ENCODE data around the gene CORO7. TPM values are rescaled to one million over a fixed set of nuclear protein-coding genes. Genes with fewer than 3 reads are reported as not detected.

CORO7 gene
- total RNA-seq, 1 donor, result 17.7 TPM

DNA sequence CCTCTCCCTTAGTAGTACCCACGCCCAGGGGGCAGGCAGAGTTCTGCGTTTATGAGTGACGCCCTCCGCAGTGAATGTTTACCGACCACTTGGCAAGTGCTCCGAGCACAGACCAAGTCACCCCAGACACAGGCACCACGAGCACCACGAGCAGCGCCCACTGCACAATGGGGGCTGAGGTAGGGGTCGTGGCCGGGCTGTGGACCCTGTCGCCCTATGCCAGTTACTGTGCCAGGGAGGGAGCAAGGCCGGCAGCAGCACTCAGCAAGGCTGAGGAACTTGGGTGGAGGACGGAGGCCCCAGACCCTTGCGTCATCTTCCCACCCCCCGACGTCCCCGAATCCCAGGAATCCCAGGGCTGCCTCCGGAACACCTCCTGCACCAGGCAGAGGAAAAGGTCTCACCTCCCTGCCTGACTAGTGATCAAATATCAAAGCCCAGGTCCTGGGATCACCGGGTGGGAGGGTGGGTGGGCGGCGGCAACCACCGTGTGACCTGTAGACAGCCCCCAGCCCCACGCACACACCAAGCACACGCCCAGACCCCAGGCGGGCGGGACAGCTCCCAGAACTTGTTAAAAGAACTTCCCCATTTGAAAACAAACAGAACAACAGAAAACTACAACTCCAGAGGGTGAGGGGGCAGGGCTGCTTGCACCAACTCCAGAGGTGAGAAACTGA is 39.4 kb downstream of the CORO7 start:
- Histone ChIP-seq H3K9me3 (ENCODE audit: low read depth, low read length) (no peaks in the 10 kb centered on the region), H3K27ac (ENCODE audit: low read depth, low read length) (peak overlapping the region; percentile 98), H3K79me2 (ENCODE audit: insufficient read depth, low read length) (peaks cover 95% of the 10 kb centered on the region), H3K4me2 (ENCODE audit: insufficient read depth, low read length) (peak overlapping the region; percentile 93), H4K20me1 (ENCODE audit: insufficient read depth, low read length) (peaks cover 88% of the 10 kb centered on the region), H2AFZ (ENCODE audit: low read length) (no peak overlapping the region), H3K4me1 (ENCODE audit: insufficient read depth, low read length) (peaks cover 47% of the 10 kb centered on the region), H3K36me3 (ENCODE audit: insufficient read depth, low read length) (peaks cover 46% of the 10 kb centered on the region), H3K4me3 (ENCODE audit: insufficient read depth, low read length) (peak overlapping the region; percentile 63), H3K27me3 (ENCODE audit: insufficient read depth, low read length) (no peaks in the 10 kb centered on the region)
- no peak for DNase-seq (ENCODE audit: insufficient read length, low spot score, missing footprints)
- no peak for TF ChIP-seq CTCF (IDR thresholded peaks at IDR 0.05; ENCODE audit: extremely low read depth, low read depth, low read length)

GRCh38 chr16:4376126-4376892 is 40.1 kb downstream of the CORO7 start:
- Histone ChIP-seq H2AFZ (ENCODE audit: low read length) (no peak overlapping the region), H3K4me2 (ENCODE audit: insufficient read depth, low read length) (peak overlapping the region; percentile 93), H3K36me3 (ENCODE audit: insufficient read depth, low read length) (peaks cover 39% of the 10 kb centered on the region), H4K20me1 (ENCODE audit: insufficient read depth, low read length) (peaks cover 84% of the 10 kb centered on the region), H3K9me3 (ENCODE audit: low read depth, low read length) (no peaks in the 10 kb centered on the region), H3K27ac (ENCODE audit: low read depth, low read length) (peak overlapping the region; percentile 98), H3K4me1 (ENCODE audit: insufficient read depth, low read length) (peaks cover 50% of the 10 kb centered on the region), H3K79me2 (ENCODE audit: insufficient read depth, low read length) (peaks cover 91% of the 10 kb centered on the region), H3K4me3 (ENCODE audit: insufficient read depth, low read length) (peak overlapping the region; percentile 63), H3K27me3 (ENCODE audit: insufficient read depth, low read length) (no peaks in the 10 kb centered on the region)
- TF ChIP-seq CTCF (IDR thresholded peaks at IDR 0.05; ENCODE audit: extremely low read depth, low read depth, low read length), result no peak
- DNase-seq (ENCODE audit: insufficient read length, low spot score, missing footprints), result peak; percentile 99

DNA sequence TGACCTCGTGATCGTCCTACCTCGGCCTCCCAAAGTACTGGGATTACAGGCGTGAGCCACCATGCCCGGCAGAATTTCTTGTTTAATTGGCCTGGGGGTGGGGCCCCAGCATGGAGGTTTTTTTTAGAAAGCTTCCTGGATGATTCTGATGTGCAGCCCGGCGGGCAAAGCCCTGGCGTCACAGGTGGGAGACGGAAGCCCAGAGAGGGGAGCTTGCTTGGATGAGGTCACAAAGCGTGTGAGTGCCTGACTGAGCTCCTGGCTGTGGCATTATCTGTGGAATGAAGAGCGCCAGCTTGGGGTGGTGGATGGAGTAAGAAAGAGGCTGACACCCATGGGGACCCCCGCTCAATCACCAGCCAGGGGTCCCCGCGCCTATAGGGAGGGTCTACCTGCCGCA is 40.7 kb downstream of the CORO7 start:
- peaks cover 82% of the 10 kb centered on the region for H4K20me1 ChIP-seq (ENCODE audit: insufficient read depth, low read length)
- TF ChIP-seq CTCF (IDR thresholded peaks at IDR 0.05; ENCODE audit: extremely low read depth, low read depth, low read length), result no peak
- H3K4me3 ChIP-seq (ENCODE audit: insufficient read depth, low read length), result peak overlapping the region; percentile 63
- no peaks in the 10 kb centered on the region for H3K9me3 ChIP-seq (ENCODE audit: low read depth, low read length)
- no peak for DNase-seq (ENCODE audit: insufficient read length, low spot score, missing footprints)
- H2AFZ ChIP-seq (ENCODE audit: low read length), result no peak overlapping the region
- peaks cover 85% of the 10 kb centered on the region for H3K79me2 ChIP-seq (ENCODE audit: insufficient read depth, low read length)
- no peaks in the 10 kb centered on the region for H3K27me3 ChIP-seq (ENCODE audit: insufficient read depth, low read length)
- peak overlapping the region; percentile 93 for H3K4me2 ChIP-seq (ENCODE audit: insufficient read depth, low read length)
- H3K27ac ChIP-seq (ENCODE audit: low read depth, low read length), result peak overlapping the region; percentile 98
- H3K36me3 ChIP-seq (ENCODE audit: insufficient read depth, low read length), result peaks cover 33% of the 10 kb centered on the region
- peaks cover 56% of the 10 kb centered on the region for H3K4me1 ChIP-seq (ENCODE audit: insufficient read depth, low read length)
